Peyer's patch (tissue), 4 donors: Measurements from ENCODE around the gene FBXW2.

Experiments used
- POLR2A ChIP-seq, 2 donors: fragments of 450-650 bp; IDR thresholded peaks; one replicate each; pipeline ENCODE4 v1.5.1; 2017; ENCODE audit warnings: antibody characterized with exemption in 2 of 2, mild to moderate bottlenecking in 2 of 2, moderate library complexity in 2 of 2
- TF ChIP-seq, protein P1 (sequence below), 6 experiments: fragments of 450-650 bp in 4 of 6; fragments of 200-600 bp in 2 of 6; sonication (generic) in 1 of 6; IDR thresholded peaks; one replicate each; pipeline ENCODE4 v1.5.1; 2017 to 2019; ENCODE audit warnings: antibody characterized with exemption in 6 of 6, mild to moderate bottlenecking in 3 of 6, moderate library complexity in 1 of 6

DNA sequence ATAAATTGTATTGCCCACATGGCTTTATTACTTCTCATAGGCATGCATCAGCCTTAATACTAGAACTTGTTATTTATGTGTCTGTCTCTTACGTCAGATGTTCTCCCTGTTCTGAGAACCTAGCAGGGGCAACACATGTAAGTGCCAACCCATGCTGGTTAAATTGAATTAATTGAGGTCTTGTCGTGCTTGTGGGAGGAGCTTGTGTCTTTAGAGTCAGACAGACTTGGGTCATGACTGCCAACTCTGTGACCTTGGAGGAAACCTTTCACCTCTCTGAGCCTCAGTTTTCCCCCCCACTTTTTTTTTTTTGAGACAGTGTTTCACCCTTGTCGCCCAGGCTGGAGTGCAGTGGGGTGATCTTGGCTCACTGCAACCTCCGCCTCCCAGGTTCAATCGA, 76.7 kb downstream of the FBXW2 start:
- TF ChIP-seq, protein P1, sequence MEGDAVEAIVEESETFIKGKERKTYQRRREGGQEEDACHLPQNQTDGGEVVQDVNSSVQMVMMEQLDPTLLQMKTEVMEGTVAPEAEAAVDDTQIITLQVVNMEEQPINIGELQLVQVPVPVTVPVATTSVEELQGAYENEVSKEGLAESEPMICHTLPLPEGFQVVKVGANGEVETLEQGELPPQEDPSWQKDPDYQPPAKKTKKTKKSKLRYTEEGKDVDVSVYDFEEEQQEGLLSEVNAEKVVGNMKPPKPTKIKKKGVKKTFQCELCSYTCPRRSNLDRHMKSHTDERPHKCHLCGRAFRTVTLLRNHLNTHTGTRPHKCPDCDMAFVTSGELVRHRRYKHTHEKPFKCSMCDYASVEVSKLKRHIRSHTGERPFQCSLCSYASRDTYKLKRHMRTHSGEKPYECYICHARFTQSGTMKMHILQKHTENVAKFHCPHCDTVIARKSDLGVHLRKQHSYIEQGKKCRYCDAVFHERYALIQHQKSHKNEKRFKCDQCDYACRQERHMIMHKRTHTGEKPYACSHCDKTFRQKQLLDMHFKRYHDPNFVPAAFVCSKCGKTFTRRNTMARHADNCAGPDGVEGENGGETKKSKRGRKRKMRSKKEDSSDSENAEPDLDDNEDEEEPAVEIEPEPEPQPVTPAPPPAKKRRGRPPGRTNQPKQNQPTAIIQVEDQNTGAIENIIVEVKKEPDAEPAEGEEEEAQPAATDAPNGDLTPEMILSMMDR (IDR thresholded peaks at IDR 0.05): no peak
- TF ChIP-seq POLR2A (IDR thresholded peaks at IDR 0.05): no peak
